WTC11 (cell line): ENCODE data around the gene TNNT1.

ENCODE experiments used
- NFE2L1 ChIP-seq: sonication (generic); formaldehyde crosslinking; IDR thresholded peaks from 2 replicates; pipeline ENCODE4 v1.8.1; 2023; ENCODE audit warnings: missing genetic modification reagents
- TF ChIP-seq, protein P1 (sequence below): fragments of 200-600 bp; IDR thresholded peaks from 2 replicates; pipeline ENCODE4 v1.8.0; 2022; ENCODE audit warnings: antibody characterized with exemption

DNA sequence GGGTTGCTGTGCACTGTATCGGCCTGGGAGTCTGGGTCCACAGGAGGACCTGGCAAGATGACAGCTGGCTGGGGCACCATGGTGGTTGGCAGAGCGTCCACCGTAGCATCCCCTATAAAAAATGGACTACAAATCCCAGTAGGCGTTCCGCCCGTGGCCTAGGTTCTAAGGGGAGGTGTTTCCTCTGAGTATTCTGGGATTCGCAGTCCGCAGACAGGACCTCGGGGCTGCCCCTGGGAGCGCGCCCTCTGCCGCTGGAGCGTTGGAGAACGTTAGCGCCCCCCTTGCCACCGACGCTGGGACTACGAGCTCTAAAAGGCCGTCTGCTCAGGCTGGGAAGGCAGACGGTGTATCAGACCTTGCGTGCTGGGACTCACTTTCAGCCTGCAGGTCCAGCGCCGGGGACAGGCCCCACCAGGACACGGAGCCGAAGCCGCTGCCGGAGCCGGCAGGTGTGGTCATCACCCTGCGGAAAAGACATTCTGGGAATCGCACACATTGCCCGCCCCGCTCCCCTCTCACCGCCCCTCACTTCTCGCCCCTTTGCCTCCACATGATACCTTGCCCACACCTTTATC, 17.0 kb upstream of the TNNT1 start:
- TF ChIP-seq NFE2L1 (CRISPR knock-in tag), result no peak
- TF ChIP-seq, protein P1, sequence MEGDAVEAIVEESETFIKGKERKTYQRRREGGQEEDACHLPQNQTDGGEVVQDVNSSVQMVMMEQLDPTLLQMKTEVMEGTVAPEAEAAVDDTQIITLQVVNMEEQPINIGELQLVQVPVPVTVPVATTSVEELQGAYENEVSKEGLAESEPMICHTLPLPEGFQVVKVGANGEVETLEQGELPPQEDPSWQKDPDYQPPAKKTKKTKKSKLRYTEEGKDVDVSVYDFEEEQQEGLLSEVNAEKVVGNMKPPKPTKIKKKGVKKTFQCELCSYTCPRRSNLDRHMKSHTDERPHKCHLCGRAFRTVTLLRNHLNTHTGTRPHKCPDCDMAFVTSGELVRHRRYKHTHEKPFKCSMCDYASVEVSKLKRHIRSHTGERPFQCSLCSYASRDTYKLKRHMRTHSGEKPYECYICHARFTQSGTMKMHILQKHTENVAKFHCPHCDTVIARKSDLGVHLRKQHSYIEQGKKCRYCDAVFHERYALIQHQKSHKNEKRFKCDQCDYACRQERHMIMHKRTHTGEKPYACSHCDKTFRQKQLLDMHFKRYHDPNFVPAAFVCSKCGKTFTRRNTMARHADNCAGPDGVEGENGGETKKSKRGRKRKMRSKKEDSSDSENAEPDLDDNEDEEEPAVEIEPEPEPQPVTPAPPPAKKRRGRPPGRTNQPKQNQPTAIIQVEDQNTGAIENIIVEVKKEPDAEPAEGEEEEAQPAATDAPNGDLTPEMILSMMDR, result peak; percentile 22; the same call in 1 of the 2 replicates
